ENCODE results near the gene CAPN9. TPM values are rescaled to one million over a fixed set of nuclear protein-coding genes. Genes with fewer than 3 reads are reported as not detected.

CAPN9 gene
- total RNA-seq, 4 donors from 2014 or later = not detected

GRCh38 chr1:230809256-230809990, 62.2 kb downstream of the CAPN9 start:
- intact Hi-C loops (cut with DNase I; ENCODE audit: low total_unique reads) (no loop called here), in situ Hi-C loops (cut with MboI; ENCODE audit: low sequenced_read_pairs in 4 of 4) (loop anchor here in 1 of 4 donors (10.0 to 25.0 kb wide), 2 partner anchors 105 to 403 kb away; no protein-coding TSS in a partner anchor)
- H3K4me1 ChIP-seq = peaks cover 26 to 41% of the 10 kb centered on the region in 2 donors
- ATAC-seq (peak; percentile 35 to 40), DNase-seq (peak in 1 of 2 donors; percentile 50)
- H3K36me3 ChIP-seq = no peaks in the 10 kb centered on the region
- no peaks in the 10 kb centered on the region for H3K27me3 ChIP-seq
- H3K9me3 ChIP-seq = no peaks in the 10 kb centered on the region
- H3K4me3 ChIP-seq = no peak overlapping the region
- peak overlapping the region; percentile 29 to 77 (median 44) for H3K27ac ChIP-seq
- no peak for TF ChIP-seq POLR2A (IDR thresholded peaks at IDR 0.05)
- TF ChIP-seq CTCF (IDR thresholded peaks at IDR 0.05 in 4 of 5, conservative IDR thresholded peaks at IDR 0.05 in 1 of 5) = no peak

GRCh38 chr1:230812568-230812967, 65.4 kb downstream of the CAPN9 start:
- Histone ChIP-seq H3K27ac (no peak overlapping the region), H3K9me3 (no peaks in the 10 kb centered on the region), H3K4me1 (peaks cover 30 to 31% of the 10 kb centered on the region in 2 donors), H3K4me3 (no peak overlapping the region), H3K36me3 (no peaks in the 10 kb centered on the region), H3K27me3 (no peaks in the 10 kb centered on the region)
- intact Hi-C loops (cut with DNase I; ENCODE audit: low total_unique reads) = no loop called here
- no peak for ATAC-seq
- DNase-seq = no peak
- TF ChIP-seq CTCF (IDR thresholded peaks at IDR 0.05 in 4 of 5, conservative IDR thresholded peaks at IDR 0.05 in 1 of 5) (no peak), POLR2A (IDR thresholded peaks at IDR 0.05) (no peak)
- in situ Hi-C loops (cut with MboI; ENCODE audit: low sequenced_read_pairs in 4 of 4) = loop anchor here in 1 of 4 donors (25.0 kb wide), 1 partner anchor 400 kb away; no protein-coding TSS in a partner anchor

GRCh38 chr1:230814949-230815692, 67.9 kb downstream of the CAPN9 start:
- ATAC-seq (no peak), DNase-seq (no peak)
- H3K9me3 ChIP-seq = no peaks in the 10 kb centered on the region
- TF ChIP-seq POLR2A (IDR thresholded peaks at IDR 0.05) = no peak
- TF ChIP-seq CTCF (IDR thresholded peaks at IDR 0.05 in 4 of 5, conservative IDR thresholded peaks at IDR 0.05 in 1 of 5) = no peak
- peaks cover 6 to 12% of the 10 kb centered on the region in 2 donors for H3K4me1 ChIP-seq
- peak overlapping the region in 1 of 4 donors; percentile 7 for H3K27ac ChIP-seq
- H3K4me3 ChIP-seq = no peak overlapping the region
- intact Hi-C loops (cut with DNase I; ENCODE audit: low total_unique reads) = no loop called here
- H3K36me3 ChIP-seq = no peaks in the 10 kb centered on the region
- no peaks in the 10 kb centered on the region for H3K27me3 ChIP-seq
- in situ Hi-C loops (cut with MboI; ENCODE audit: low sequenced_read_pairs in 4 of 4) = loop anchor here in 1 of 4 donors (25.0 kb wide), 1 partner anchor 397 kb away; no protein-coding TSS in a partner anchor

- Histone ChIP-seq H3K4me3 (no peak overlapping the region), H3K36me3 (no peaks in the 10 kb centered on the region), H3K9me3 (no peaks in the 10 kb centered on the region), H3K27me3 (no peaks in the 10 kb centered on the region), H3K27ac (no peak overlapping the region), H3K4me1 (peaks cover 6 to 12% of the 10 kb centered on the region in 2 donors)
- in situ Hi-C loops (cut with MboI; ENCODE audit: low sequenced_read_pairs in 4 of 4) = loop anchor here in 1 of 4 donors (25.0 kb wide), 1 partner anchor 396 kb away; no protein-coding TSS in a partner anchor
- intact Hi-C loops (cut with DNase I; ENCODE audit: low total_unique reads) = no loop called here
- DNase-seq (no peak), ATAC-seq (peak in 1 of 2 donors; percentile 28)
- TF ChIP-seq CTCF (IDR thresholded peaks at IDR 0.05 in 4 of 5, conservative IDR thresholded peaks at IDR 0.05 in 1 of 5) (no peak), POLR2A (IDR thresholded peaks at IDR 0.05) (no peak)
Observed at GRCh38 chr1:230816018-230816417, 68.8 kb downstream of the CAPN9 start.

Data from gastrocnemius medialis (tissue), 4 donors.